ENCODE results near the gene CALHM2. TPM values are rescaled to one million over a fixed set of nuclear protein-coding genes. Genes with fewer than 3 reads are reported as not detected.

Gene CALHM2
- total and polyA plus RNA-seq, 2 of the 13 experiments (the other 11 are each of a cell fraction or from before 2014, with no cell fraction given), result 0.15 TPM; not detected in 1

DNA sequence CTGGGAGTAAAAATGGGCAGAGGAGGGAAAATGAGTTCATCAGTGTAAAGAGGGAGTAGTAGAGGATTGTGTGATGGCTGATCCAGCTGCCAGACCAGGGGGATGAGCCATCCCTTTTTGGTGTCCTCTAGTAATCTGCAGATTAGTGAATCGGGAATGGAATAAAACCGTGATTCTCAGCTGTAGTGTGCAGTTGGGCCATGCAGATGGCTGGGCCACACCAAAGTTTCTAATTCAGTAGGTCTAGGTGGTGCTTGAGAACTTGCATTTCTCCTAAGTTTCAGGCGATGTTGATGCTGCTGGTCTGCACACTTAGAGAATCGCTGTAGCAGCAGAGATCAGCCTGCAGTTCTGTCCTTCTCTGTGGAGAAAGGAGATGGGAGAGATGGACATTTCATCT is 33.1 kb downstream of the CALHM2 start:
- intact Hi-C loops (cut with micrococcal nuclease; ENCODE audit: unreplicated experiment), result no loop called here
- ATAC-seq, result no peak
- no TSS peak for BruUV-seq (replicated peaks)
- Histone ChIP-seq H3K4me2 (ENCODE audit: low read depth, low read length) (no peak overlapping the region), H3K4me1 (ENCODE audit: insufficient read depth, low read length) (peaks cover 10% of the 10 kb centered on the region; the same call in 1 of the 2 replicates), H3K4me3 (replicated peaks in 1 of 3; ENCODE audit: insufficient read depth in 1 of 3, low read depth in 2 of 3, low read length in 3 of 3) (no peak overlapping the region), H3K9me3 (ENCODE audit: low read length) (no peaks in the 10 kb centered on the region), H3K27ac (ENCODE audit: extremely low read length, insufficient read depth, low read length) (no peak overlapping the region), H4K20me1 (ENCODE audit: insufficient read depth, low read length) (no peaks in the 10 kb centered on the region), H3K9ac (ENCODE audit: insufficient read depth, low read depth, low read length) (no peak overlapping the region), H3K36me3 (replicated peaks in 1 of 2; ENCODE audit: control insufficient read depth in 1 of 2, insufficient read depth in 2 of 2, low read length in 2 of 2) (peaks cover 54 to 88% of the 10 kb centered on the region in 2 experiments), H3K27me3 (ENCODE audit: control insufficient read depth in 1 of 2, insufficient read depth in 2 of 2, low read length in 2 of 2) (no peaks in the 10 kb centered on the region), H3K79me2 (ENCODE audit: insufficient read depth, low read length) (no peaks in the 10 kb centered on the region), H2AFZ (ENCODE audit: low read length) (no peak overlapping the region)
- in situ Hi-C loops (cut with HindIII; ENCODE audit: extremely low pct_ligation_motif_present, low pct_unique_long_range_greater_than_20kb), result loop anchor here (5.0 kb wide), 1 partner anchor 63 kb away; no protein-coding TSS in a partner anchor
- no peak for DNase-seq (ENCODE audit: low spot score)
- 92% methylated on average over 4 of the region's 4 CpGs for WGBS (ENCODE audit: low lambda C conversion rate)
- ChIA-PET CTCF (ENCODE audit: low intra/inter-chr PET ratio, low total read pairs) (no interaction called here), POLR2A (no interaction called here)
- no peak for TF ChIP-seq FOXK1 (CRISPR knock-in tag; IDR thresholded peaks at IDR 0.05; ENCODE audit: borderline replicate concordance, low read depth)
- TF ChIP-seq TEAD2 (CRISPR knock-in tag; IDR thresholded peaks at IDR 0.05), result no peak
- TF ChIP-seq, protein P1, sequence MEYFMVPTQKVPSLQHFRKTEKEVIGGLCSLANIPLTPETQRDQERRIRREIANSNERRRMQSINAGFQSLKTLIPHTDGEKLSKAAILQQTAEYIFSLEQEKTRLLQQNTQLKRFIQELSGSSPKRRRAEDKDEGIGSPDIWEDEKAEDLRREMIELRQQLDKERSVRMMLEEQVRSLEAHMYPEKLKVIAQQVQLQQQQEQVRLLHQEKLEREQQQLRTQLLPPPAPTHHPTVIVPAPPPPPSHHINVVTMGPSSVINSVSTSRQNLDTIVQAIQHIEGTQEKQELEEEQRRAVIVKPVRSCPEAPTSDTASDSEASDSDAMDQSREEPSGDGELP (IDR thresholded peaks at IDR 0.05; ENCODE audit: borderline replicate concordance, low read depth), result no peak
- TF ChIP-seq ATF1 (CRISPR knock-in tag; IDR thresholded peaks at IDR 0.05), result no peak
- TF ChIP-seq ARHGAP35 (CRISPR knock-in tag; IDR thresholded peaks at IDR 0.05; ENCODE audit: borderline replicate concordance), result no peak
- TF ChIP-seq NRL (CRISPR knock-in tag; IDR thresholded peaks at IDR 0.05; ENCODE audit: borderline replicate concordance), result no peak
- no peak for TF ChIP-seq MED13 (CRISPR knock-in tag; IDR thresholded peaks at IDR 0.05)
- TF ChIP-seq ATRX (CRISPR knock-in tag; IDR thresholded peaks at IDR 0.05; ENCODE audit: borderline replicate concordance), result no peak
- TF ChIP-seq BRD4 (CRISPR knock-in tag; IDR thresholded peaks at IDR 0.05), result no peak
- TF ChIP-seq, protein P2, sequence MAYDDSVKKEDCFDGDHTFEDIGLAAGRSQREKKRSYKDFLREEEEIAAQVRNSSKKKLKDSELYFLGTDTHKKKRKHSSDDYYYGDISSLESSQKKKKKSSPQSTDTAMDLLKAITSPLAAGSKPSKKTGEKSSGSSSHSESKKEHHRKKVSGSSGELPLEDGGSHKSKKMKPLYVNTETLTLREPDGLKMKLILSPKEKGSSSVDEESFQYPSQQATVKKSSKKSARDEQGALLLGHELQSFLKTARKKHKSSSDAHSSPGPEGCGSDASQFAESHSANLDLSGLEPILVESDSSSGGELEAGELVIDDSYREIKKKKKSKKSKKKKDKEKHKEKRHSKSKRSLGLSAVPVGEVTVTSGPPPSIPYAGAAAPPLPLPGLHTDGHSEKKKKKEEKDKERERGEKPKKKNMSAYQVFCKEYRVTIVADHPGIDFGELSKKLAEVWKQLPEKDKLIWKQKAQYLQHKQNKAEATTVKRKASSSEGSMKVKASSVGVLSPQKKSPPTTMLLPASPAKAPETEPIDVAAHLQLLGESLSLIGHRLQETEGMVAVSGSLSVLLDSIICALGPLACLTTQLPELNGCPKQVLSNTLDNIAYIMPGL (CRISPR knock-in tag; IDR thresholded peaks at IDR 0.05; ENCODE audit: borderline replicate concordance in 1 of 2, low read depth in 1 of 2), result no peak
- TF ChIP-seq, protein P3, sequence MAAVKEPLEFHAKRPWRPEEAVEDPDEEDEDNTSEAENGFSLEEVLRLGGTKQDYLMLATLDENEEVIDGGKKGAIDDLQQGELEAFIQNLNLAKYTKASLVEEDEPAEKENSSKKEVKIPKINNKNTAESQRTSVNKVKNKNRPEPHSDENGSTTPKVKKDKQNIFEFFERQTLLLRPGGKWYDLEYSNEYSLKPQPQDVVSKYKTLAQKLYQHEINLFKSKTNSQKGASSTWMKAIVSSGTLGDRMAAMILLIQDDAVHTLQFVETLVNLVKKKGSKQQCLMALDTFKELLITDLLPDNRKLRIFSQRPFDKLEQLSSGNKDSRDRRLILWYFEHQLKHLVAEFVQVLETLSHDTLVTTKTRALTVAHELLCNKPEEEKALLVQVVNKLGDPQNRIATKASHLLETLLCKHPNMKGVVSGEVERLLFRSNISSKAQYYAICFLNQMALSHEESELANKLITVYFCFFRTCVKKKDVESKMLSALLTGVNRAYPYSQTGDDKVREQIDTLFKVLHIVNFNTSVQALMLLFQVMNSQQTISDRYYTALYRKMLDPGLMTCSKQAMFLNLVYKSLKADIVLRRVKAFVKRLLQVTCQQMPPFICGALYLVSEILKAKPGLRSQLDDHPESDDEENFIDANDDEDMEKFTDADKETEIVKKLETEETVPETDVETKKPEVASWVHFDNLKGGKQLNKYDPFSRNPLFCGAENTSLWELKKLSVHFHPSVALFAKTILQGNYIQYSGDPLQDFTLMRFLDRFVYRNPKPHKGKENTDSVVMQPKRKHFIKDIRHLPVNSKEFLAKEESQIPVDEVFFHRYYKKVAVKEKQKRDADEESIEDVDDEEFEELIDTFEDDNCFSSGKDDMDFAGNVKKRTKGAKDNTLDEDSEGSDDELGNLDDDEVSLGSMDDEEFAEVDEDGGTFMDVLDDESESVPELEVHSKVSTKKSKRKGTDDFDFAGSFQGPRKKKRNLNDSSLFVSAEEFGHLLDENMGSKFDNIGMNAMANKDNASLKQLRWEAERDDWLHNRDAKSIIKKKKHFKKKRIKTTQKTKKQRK (IDR thresholded peaks at IDR 0.05; ENCODE audit: low read length), result no peak
- no peak for TF ChIP-seq MYNN (CRISPR knock-in tag; IDR thresholded peaks at IDR 0.05; ENCODE audit: low read depth)
- TF ChIP-seq, protein P4, sequence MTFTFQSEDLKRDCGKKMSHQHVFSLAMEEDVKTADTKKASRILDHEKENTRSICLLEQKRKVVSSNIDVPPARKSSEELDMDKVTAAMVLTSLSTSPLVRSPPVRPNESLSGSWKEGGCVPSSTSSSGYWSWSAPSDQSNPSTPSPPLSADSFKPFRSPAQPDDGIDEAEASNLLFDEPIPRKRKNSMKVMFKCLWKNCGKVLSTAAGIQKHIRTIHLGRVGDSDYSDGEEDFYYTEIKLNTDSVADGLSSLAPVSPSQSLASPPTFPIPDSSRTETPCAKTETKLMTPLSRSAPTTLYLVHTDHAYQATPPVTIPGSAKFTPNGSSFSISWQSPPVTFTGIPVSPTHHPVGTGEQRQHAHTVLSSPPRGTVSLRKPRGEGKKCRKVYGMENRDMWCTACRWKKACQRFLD (CRISPR knock-in tag; IDR thresholded peaks at IDR 0.05; ENCODE audit: borderline replicate concordance), result no peak
- TF ChIP-seq, protein P5, sequence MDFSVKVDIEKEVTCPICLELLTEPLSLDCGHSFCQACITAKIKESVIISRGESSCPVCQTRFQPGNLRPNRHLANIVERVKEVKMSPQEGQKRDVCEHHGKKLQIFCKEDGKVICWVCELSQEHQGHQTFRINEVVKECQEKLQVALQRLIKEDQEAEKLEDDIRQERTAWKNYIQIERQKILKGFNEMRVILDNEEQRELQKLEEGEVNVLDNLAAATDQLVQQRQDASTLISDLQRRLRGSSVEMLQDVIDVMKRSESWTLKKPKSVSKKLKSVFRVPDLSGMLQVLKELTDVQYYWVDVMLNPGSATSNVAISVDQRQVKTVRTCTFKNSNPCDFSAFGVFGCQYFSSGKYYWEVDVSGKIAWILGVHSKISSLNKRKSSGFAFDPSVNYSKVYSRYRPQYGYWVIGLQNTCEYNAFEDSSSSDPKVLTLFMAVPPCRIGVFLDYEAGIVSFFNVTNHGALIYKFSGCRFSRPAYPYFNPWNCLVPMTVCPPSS (IDR thresholded peaks at IDR 0.05), result no peak
- TF ChIP-seq CHD4 (IDR thresholded peaks at IDR 0.05; ENCODE audit: borderline replicate concordance, low read length), result no peak
- TF ChIP-seq KDM3A (CRISPR knock-in tag; IDR thresholded peaks at IDR 0.05; ENCODE audit: low read depth), result no peak
- FAIRE-seq, result no peak
